Stomach (tissue), 4 donors: ENCODE results near the gene HABP4.
A peak's percentile ranks its signal among the peaks of the same experiment; 100 is the strongest.

Experiments
- CTCF ChIP-seq, 7 experiments: fragments of 450-650 bp in 4 of 7; fragments of 200-600 bp in 3 of 7; sonication (generic) in 3 of 7; IDR thresholded peaks; one replicate each; pipeline ENCODE4 v1.5.1; 2016 to 2019; ENCODE audit warnings: antibody characterized with exemption in 7 of 7, control low read depth in 2 of 7, mild to moderate bottlenecking in 1 of 7
- EP300 ChIP-seq: sonication (generic); formaldehyde crosslinking; IDR thresholded peaks from one replicate; pipeline ENCODE4 v1.6.1; 2017; ENCODE audit warnings: antibody characterized with exemption
- POLR2A ChIP-seq, 4 donors: fragments of 450-650 bp; IDR thresholded peaks; one replicate each; pipeline ENCODE4 v1.6.1; 2016; ENCODE audit warnings: antibody characterized with exemption in 4 of 4, control low read depth in 2 of 4, mild to moderate bottlenecking in 1 of 4, moderate library complexity in 1 of 4
- POLR2AphosphoS5 ChIP-seq, 3 donors: sonication (generic); formaldehyde crosslinking; IDR thresholded peaks; one replicate each; pipeline ENCODE4 v1.6.1; 2016; ENCODE audit warnings: antibody characterized with exemption in 3 of 3

DNA sequence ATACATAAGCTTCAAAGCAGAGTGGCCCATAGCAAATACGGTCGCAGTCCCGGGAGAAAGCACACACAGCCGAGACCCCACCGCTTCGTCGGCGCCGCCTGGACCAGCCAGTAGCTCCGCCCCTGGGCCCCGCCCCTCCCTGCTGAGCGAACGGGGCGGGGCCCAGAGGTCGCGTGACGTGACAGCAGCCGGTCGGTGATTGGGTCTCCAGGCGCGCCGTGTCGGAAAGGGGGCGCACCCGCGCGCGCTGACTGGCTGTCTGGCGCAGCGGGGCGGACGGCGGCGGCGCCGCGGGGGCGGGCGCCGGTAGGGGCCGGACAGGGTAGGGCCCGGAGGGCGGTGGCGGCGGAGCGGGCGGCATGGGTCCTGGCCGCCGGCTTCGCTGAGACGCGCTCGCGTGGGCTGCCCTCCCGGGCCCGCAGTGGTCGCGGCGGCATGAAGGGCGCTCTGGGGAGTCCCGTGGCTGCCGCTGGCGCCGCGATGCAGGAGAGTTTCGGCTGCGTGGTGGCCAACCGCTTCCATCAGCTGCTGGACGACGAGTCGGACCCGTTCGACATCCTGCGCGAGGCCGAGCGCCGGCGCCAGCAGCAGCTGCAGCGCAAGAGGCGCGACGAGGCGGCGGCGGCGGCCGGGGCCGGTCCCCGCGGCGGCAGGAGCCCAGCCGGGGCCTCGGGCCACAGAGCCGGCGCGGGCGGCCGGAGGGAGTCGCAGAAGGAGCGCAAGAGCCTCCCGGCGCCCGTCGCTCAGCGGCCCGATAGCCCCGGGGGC lies at the start of gene HABP4:
- TF ChIP-seq CTCF (IDR thresholded peaks at IDR 0.05) (peak in 1 of 7 experiments; percentile 11), EP300 (no peak), POLR2AphosphoS5 (IDR thresholded peaks at IDR 0.05) (peak; percentile 13 to 71 (median 21)), POLR2A (IDR thresholded peaks at IDR 0.05) (no peak)
